ENCODE results near the gene SEMA5B.

The SEMA5B gene

DNA sequence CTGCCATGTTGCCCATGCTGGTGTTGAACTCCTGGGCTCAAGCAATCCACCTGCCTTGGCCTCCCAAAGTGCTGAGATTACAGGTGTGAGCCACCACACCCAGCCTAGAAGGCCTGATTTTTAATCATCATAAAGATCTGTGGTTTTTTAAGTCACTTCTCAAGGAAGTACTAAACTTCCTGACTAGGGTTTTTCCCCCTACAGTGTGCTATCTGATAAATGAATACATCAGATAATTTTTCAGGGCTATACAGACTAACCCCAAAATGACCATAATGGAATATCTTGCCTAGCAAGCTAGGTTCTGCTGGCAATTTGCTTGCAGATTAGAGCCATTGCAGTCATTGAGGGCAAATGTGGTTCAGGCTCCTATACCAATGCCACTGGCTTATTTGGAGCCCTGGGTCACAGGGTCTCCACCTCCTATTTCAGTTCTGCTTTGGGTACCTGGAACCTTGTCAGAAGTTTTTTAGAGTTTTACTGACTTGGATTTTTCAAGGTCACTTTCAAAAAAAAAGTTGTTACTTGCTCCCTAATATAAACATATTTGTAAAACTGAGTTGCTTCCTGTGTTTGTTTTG is 151.9 kb downstream of the SEMA5B start:
- Histone ChIP-seq H3K9ac (ENCODE audit: insufficient read length, low read depth) (no peak overlapping the region), H3K36me3 (ENCODE audit: insufficient read depth, insufficient read length, low read length) (peaks cover 1% of the 10 kb centered on the region), H3K4me3 (ENCODE audit: insufficient read length, low read depth) (no peak overlapping the region), H3K4me1 (ENCODE audit: insufficient read depth, insufficient read length) (no peaks in the 10 kb centered on the region), H3K9me3 (ENCODE audit: insufficient read depth, low read length) (no peaks in the 10 kb centered on the region), H3K27me3 (ENCODE audit: insufficient read depth, insufficient read length) (no peaks in the 10 kb centered on the region)
- TF ChIP-seq ZNF274 (IDR thresholded peaks at IDR 0.05; ENCODE audit: low read depth, low read length) (no peak), SUZ12 (IDR thresholded peaks at IDR 0.05; ENCODE audit: extremely low read depth, insufficient read depth, insufficient read length) (no peak), YY1 (IDR thresholded peaks at IDR 0.05; ENCODE audit: insufficient read depth, insufficient read length) (no peak)
- no peak for DNase-seq (ENCODE audit: low read depth, low spot score)

DNA sequence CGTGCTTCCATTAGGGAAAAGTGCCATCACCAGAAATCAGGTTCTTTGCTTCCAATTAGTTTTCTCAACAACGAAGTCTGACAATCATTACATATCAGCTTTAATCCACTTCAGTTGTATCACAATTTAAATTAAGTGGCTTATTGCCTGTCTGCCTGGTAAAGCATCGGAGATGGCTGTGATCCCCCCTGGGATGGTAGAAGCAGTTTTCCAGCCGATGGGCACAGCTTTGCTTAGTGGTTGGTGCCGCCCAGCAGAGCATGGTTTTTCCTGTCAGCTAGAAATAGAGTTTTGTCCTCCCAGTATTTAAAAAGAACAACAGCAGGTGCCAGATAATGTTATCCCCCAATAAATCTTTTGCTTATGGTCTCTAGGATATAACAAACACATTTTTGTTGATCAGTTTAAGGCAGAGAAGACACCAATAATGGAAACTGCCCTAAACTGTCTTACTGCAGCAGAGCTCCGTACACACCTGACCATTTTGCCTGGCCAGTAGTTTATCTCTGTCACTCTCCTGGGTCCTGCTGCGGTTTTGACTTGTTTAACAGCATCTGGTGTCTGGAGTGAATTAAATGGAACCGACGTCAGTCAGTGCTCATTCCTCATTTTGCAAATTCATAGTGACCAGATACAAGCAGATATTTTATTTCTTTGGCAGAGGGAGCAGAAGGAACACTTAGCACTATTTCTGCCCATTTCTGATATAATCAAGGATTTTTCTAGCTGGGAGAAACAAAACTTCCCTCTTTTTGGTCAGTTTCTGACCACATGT is 153.6 kb downstream of the SEMA5B start:
- Histone ChIP-seq H3K4me3 (ENCODE audit: insufficient read length, low read depth) (no peak overlapping the region), H3K9ac (ENCODE audit: insufficient read length, low read depth) (no peak overlapping the region), H3K9me3 (ENCODE audit: insufficient read depth, low read length) (no peaks in the 10 kb centered on the region), H3K4me1 (ENCODE audit: insufficient read depth, insufficient read length) (no peaks in the 10 kb centered on the region), H3K36me3 (ENCODE audit: insufficient read depth, insufficient read length, low read length) (no peaks in the 10 kb centered on the region), H3K27me3 (ENCODE audit: insufficient read depth, insufficient read length) (no peaks in the 10 kb centered on the region)
- DNase-seq (ENCODE audit: low read depth, low spot score), result no peak
- TF ChIP-seq ZNF274 (IDR thresholded peaks at IDR 0.05; ENCODE audit: low read depth, low read length) (no peak), SUZ12 (IDR thresholded peaks at IDR 0.05; ENCODE audit: extremely low read depth, insufficient read depth, insufficient read length) (no peak), YY1 (IDR thresholded peaks at IDR 0.05; ENCODE audit: insufficient read depth, insufficient read length) (no peak)

- no peak overlapping the region for H3K4me3 ChIP-seq (ENCODE audit: insufficient read length, low read depth)
- H3K9me3 ChIP-seq (ENCODE audit: insufficient read depth, low read length), result no peaks in the 10 kb centered on the region
- H3K36me3 ChIP-seq (ENCODE audit: insufficient read depth, insufficient read length, low read length), result peaks cover 2% of the 10 kb centered on the region
- no peak for DNase-seq (ENCODE audit: low read depth, low spot score)
- H3K9ac ChIP-seq (ENCODE audit: insufficient read length, low read depth), result no peak overlapping the region
- no peak for TF ChIP-seq ZNF274 (IDR thresholded peaks at IDR 0.05; ENCODE audit: low read depth, low read length)
- no peak for TF ChIP-seq YY1 (IDR thresholded peaks at IDR 0.05; ENCODE audit: insufficient read depth, insufficient read length)
- TF ChIP-seq SUZ12 (IDR thresholded peaks at IDR 0.05; ENCODE audit: extremely low read depth, insufficient read depth, insufficient read length), result no peak
- H3K27me3 ChIP-seq (ENCODE audit: insufficient read depth, insufficient read length), result no peaks in the 10 kb centered on the region
- no peaks in the 10 kb centered on the region for H3K4me1 ChIP-seq (ENCODE audit: insufficient read depth, insufficient read length)
Observed at GRCh38 chr3:122868322-122868721, 159.2 kb downstream of the SEMA5B start.

DNA sequence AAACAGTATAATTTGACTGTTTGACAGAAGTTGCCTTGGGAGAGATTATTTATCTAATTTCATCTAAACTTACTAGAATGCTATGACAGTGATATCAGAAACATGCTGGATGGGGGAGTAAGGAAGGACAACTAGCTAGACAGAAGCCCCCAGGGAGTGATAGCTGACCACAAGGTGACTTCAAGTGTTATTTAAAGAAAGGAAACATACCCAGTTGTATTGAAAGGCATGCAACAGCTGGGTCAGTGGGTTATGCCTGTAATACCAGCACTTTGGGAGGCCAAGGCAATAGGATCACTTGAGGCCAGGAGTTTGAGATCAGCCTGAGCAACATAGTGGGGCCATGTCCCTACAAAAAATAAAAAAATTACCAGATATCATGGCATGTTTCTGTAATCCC is 163.1 kb downstream of the SEMA5B start:
- Histone ChIP-seq H3K36me3 (ENCODE audit: insufficient read depth, insufficient read length, low read length) (peaks cover 4% of the 10 kb centered on the region), H3K9me3 (ENCODE audit: insufficient read depth, low read length) (no peaks in the 10 kb centered on the region), H3K27me3 (ENCODE audit: insufficient read depth, insufficient read length) (no peaks in the 10 kb centered on the region), H3K4me1 (ENCODE audit: insufficient read depth, insufficient read length) (no peaks in the 10 kb centered on the region), H3K9ac (ENCODE audit: insufficient read length, low read depth) (no peak overlapping the region), H3K4me3 (ENCODE audit: insufficient read length, low read depth) (no peak overlapping the region)
- DNase-seq (ENCODE audit: low read depth, low spot score), result no peak
- TF ChIP-seq YY1 (IDR thresholded peaks at IDR 0.05; ENCODE audit: insufficient read depth, insufficient read length), result no peak
- TF ChIP-seq ZNF274 (IDR thresholded peaks at IDR 0.05; ENCODE audit: low read depth, low read length), result no peak
- TF ChIP-seq SUZ12 (IDR thresholded peaks at IDR 0.05; ENCODE audit: extremely low read depth, insufficient read depth, insufficient read length), result no peak

DNA sequence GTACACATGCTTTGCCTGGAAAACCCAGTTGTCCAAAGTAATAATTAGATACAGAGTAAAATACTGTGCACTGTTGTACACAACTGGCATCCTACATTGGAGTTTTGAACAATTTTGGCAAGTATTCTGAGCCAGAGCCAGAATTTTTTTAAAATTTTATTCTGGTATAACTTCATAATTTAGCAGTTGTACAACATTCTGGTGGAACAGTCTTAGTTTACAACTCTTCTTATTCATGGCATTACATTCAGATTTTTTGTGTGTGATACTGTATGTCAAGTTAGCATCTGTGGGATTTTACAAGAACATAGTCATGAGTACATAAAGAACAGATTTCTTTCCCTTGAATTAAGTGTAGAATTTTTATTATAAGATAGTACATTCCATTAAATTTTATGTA is 165.2 kb downstream of the SEMA5B start:
- no peak overlapping the region for H3K4me3 ChIP-seq (ENCODE audit: insufficient read length, low read depth)
- no peaks in the 10 kb centered on the region for H3K9me3 ChIP-seq (ENCODE audit: insufficient read depth, low read length)
- H3K36me3 ChIP-seq (ENCODE audit: insufficient read depth, insufficient read length, low read length), result peaks cover 4% of the 10 kb centered on the region
- no peak for DNase-seq (ENCODE audit: low read depth, low spot score)
- no peaks in the 10 kb centered on the region for H3K27me3 ChIP-seq (ENCODE audit: insufficient read depth, insufficient read length)
- TF ChIP-seq YY1 (IDR thresholded peaks at IDR 0.05; ENCODE audit: insufficient read depth, insufficient read length), result no peak
- H3K9ac ChIP-seq (ENCODE audit: insufficient read length, low read depth), result no peak overlapping the region
- H3K4me1 ChIP-seq (ENCODE audit: insufficient read depth, insufficient read length), result no peaks in the 10 kb centered on the region

All from NT2/D1 (cell line).